ENCODE results near the gene TNFSF13.
A peak's percentile ranks its signal among the peaks of the same experiment; 100 is the strongest.

Gene TNFSF13

GRCh38 chr17:7552621-7553051 lies 5.9 kb upstream of the TNFSF13 start:
- DNase-seq: no peak

DNA sequence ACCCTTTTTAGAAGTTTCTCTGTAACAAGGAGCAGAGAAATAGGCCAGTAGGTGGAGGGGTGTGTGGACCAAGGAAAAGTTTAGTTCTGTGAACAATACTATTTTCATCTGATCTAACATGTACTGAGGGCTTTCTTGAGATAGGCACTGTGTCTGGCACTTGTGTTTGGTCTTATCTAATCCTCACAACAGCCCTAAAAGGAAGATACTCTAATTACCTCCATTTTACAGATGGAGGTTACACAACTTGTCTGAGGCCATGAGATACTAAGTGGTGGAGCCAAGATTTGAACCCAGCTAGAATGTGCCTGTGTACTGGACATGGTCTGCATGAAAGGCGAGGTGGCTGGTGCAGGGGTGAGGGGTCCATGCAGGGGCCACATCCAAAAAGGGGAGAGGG lies 5.2 kb upstream of the TNFSF13 start:
- no peak for DNase-seq

DNA sequence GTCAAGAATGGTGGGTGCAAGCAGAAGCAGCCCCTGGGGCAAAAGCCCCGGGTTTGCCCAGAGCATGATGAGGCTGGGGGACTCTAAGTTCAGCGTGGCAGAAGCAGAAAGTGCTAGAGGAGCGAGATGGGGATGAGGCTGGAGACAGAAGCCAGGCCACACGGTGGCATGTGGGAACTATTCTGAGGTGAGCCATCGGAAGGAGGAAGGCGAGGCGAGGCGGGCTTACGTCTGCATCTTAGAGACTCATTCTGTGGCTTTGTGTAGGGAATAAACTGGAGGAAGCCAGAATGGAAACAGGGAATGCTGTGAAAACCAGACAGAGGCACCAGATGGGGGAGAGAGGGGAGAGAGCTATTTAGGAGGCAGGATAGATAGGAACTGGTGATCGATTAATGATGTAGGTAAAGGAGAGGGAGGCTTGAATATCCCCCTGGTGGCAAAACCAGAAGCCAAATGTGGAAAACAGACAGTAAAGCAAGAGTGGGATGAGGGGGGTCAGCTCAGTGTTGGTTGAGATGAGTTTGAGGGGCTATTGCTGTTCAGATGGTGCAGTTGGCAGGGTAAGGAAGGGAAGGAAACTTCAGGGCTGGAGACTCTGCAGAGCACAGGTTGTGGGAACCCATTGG lies 3.1 kb upstream of the TNFSF13 start:
- DNase-seq: no peak

GRCh38 chr17:7556627-7557026 lies 1.9 kb upstream of the TNFSF13 start:
- DNase-seq: no peak

GRCh38 chr17:7557147-7557764 lies 1.3 kb upstream of the TNFSF13 start:
- no peak for DNase-seq

GRCh38 chr17:7557775-7558543 lies 591 bp upstream of the TNFSF13 start:
- no peak for DNase-seq

DNA sequence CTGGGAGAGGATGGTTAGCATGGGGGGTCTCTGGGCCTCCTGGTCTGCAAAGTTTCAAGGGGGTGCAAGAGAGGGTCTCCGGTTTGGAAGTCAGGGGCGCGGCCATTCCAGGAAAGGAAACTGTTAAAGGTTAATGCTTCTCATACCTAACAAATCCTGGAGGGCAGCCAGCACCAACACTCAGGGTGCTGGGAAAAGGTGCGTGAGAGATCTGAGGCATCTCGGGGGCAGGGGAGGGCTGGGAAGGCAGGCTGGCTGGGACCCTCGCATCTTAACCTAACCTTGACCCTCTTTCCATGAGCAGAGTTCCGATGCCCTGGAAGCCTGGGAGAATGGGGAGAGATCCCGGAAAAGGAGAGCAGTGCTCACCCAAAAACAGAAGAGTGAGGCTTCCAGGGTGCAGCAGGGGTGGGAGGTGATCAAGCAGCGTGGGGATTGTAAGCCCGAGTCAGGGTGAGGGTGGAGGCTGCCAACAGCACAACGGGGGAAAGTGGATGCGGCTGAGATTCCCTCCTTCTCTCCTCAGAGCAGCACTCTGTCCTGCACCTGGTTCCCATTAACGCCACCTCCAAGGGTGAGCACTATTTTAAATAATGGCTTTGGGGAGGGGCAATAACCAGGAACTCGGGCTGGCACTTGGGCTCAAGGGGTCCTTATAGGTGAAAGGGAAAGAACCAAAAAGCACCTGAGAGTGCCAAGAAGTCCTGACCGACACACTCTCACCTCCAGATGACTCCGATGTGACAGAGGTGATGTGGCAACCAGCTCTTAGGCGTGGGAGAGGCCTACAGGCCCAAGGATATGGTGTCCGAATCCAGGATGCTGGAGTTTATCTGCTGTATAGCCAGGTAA lies 996 bp downstream of the TNFSF13 start:
- no peak for DNase-seq

GRCh38 chr17:7560172-7561027 lies 1.9 kb downstream of the TNFSF13 start:
- DNase-seq: no peak

GRCh38 chr17:7561028-7561575 lies 2.6 kb downstream of the TNFSF13 start:
- DNase-seq: no peak

DNA sequence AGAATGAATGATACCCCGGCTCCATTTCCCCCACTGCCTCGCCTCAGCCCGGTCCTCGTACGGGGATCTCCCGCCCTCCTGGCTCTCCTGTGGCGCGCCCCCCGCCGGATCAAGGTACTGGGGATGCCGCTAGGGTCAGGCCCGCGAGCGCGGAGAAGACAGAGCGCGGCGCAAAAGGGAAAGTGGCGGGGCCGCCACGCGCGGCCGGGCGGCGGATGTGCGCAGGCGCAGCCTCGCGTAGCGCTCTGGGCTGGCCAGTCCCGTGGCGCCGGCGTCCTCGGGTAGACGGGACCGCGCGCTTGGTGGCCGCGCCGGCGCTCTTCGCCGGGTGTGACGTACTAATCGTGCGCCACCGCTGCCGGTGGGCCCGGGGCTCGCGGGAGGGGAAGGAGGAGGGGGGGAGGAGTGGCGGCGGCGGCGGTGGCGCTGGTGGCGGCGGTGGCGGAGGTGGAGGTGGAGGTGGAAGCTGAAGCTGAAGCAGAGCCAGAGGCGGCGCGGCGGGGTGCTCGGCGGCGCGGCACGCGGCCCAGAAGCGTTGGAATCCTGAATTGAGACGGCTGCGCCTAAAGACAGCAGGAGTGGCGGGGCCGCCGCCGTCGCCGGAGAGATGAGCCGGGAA lies 3.1 kb downstream of the TNFSF13 start, which contains the start of gene SENP3:
Gene SENP3 (plus strand): TSS at position 331 of the 619 bp plus-strand sequence. CDS start 1,158 bp downstream, outside the sequence.
- DNase-seq: no peak

GRCh38 chr17:7562208-7562605 lies 3.7 kb downstream of the TNFSF13 start:
- DNase-seq: no peak

DNA sequence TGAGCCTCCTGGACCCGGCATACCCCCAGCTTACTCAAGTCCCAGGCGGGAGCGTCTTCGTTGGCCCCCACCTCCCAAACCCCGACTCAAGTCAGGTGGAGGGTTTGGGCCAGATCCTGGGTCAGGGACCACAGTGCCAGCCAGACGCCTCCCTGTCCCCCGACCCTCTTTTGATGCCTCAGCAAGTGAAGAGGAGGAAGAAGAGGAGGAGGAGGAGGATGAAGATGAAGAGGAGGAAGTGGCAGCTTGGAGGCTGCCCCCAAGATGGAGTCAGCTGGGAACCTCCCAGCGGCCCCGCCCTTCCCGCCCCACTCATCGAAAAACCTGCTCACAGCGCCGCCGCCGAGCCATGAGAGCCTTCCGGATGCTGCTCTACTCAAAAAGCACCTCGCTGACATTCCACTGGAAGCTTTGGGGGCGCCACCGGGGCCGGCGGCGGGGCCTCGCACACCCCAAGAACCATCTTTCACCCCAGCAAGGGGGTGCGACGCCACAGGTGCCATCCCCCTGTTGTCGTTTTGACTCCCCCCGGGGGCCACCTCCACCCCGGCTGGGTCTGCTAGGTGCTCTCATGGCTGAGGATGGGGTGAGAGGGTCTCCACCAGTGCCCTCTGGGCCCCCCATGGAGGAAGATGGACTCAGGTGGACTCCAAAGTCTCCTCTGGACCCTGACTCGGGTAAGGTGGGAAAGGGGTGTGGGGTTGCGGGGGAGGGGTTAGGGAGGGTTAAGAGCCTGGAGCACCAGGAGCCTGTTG lies 4.7 kb downstream of the TNFSF13 start:
- no peak for DNase-seq

- DNase-seq: no peak
Measured at GRCh38 chr17:7569571-7569970, 11.0 kb downstream of the TNFSF13 start.

GRCh38 chr17:7570351-7570750 lies 11.8 kb downstream of the TNFSF13 start:
- DNase-seq: no peak

GRCh38 chr17:7572338-7572587 lies 13.7 kb downstream of the TNFSF13 start:
- DNase-seq: no peak

GRCh38 chr17:7572588-7573323 lies 14.2 kb downstream of the TNFSF13 start:
- peak; percentile 76 for DNase-seq

DNA sequence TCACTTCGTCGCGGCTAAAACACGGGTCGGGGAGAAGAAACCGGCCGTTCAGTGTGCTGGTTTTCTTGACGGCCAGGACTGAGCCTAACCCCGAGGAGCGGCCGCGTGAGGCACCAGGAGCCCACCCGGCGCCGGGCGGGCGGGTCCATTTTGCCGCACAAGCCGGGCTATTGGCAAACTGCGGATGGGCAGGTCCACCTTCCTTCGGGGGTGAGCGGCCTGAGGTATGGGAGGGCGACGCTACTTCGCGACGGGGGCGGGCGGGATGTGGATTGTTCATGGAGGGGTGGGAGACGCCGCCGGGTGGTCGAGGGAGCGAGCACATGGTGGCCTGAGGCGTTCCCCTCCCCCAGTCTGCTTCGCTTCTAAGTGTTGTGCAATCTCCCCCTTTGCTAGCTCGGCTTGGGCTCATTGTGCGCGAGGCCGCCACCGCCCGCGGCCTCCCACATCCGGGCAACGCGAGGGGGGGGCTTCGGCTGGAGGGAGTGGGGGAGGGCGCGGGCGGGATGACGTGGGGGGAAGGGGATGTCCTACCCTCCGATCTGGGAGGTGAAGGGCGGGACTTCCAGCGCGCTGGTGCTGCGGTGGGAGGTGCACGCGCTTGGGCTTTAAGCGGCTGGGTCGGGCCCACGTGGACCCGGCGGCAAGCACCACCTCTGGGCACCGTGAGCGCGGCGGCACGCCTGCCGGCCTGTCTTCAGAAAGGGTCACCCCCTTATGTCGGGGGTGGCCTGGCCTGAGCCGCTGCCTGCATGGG lies 15.0 kb downstream of the TNFSF13 start:
- DNase-seq: no peak

DNA sequence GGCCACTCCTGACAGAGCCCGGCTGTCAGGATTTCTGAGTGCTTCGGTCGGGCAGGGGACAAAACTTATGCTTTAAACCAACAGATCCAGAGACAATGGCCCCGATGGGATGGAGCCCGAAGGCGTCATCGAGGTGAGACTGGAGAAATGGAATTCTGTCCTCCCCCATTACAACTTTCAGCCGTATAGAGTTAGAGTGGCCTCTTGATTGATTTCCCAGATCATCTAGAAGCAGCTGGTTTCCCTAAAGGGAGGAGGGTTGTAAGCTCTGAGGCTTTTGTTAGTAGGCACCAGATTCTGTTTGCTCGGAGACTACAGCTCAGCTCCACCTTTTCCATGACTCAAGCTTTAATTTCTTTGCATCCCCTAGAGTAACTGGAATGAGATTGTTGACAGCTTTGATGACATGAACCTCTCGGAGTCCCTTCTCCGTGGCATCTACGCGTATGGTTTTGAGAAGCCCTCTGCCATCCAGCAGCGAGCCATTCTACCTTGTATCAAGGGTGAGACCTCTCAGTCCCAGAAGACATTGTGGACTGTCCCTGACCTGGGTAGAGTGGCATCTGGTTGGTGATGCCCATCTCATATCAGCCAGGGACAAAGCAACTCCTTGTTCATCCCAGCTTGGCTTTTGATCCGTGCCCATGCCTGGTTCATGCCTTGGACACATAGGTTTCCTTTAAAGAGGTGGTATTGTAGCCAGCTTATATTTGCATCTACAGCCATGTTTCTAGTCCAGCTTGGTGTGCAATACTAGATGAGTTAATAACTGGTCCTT lies 15.8 kb downstream of the TNFSF13 start:
- DNase-seq: no peak
